Left renal pelvis (tissue), 4 donors: ENCODE results near the gene LDLR. TPM values are rescaled to one million over a fixed set of nuclear protein-coding genes. Genes with fewer than 3 reads are reported as not detected.
A peak's percentile ranks its signal among the peaks of the same experiment; 100 is the strongest.
"Not testable (repeated sequence)": the region's sequence is repeated elsewhere in the genome, so short reads cannot be mapped to it uniquely, and the experiment has no call there.

Experiments
- DNase-seq, 4 donors: peaks; one replicate each; pipeline ENCODE4 v3.0.0-alpha.2; 2013; ENCODE audit warnings: low read depth in 4 of 4, low spot score in 3 of 4
- polyA plus RNA-seq, 4 donors: library from polyadenylated mRNA; unstranded; fragments of 120-200 nt; gene quantifications; one replicate each; pipeline ENCODE4 v1.2.1, GENCODE V29; 2013; ENCODE audit not compliant: insufficient read length in 4 of 4

The LDLR gene
- polyA plus RNA-seq, 4 donors: 17.9 to 26.9 (median 25.0) TPM

DNA sequence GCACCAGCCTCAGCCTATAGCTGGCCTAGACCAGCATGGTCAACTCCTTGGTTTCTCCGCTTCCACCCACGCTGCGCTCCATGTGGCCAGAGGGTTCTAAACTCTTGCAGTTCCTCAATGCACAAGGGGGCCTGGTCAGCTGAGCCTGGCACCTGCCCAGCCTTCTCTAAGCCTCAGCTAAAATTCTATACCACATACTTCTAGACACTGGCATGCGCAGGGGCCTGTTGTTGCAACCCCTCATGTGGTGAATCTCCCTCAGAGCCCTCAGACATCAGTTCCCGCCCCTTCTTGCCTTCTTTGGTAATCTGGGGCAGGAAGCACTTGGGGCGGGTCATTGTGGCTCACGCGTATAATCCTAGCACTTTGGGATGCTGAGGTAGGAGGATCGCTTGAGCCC, 19.7 kb upstream of the LDLR start:
- no peak for DNase-seq

DNA sequence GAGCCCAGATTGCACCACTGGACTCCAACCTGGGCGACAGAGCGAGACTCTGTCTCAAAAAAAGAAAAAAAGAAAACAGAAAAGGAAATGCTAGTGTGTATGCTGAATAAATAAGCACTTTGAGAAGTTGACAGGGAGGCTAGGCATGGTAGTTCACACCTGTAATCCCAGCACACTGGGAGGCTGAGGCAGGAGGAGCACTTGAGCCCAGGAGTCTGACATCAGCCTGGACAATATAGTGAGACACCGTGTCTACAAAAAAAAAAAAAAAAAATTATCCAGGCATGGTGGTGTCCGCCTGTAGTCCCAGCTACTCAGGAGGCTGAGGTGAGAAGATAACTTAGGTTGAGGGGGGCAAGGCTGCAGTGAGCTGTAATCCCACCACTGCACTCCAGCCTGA, 19.1 kb upstream of the LDLR start:
- no peak for DNase-seq

DNA sequence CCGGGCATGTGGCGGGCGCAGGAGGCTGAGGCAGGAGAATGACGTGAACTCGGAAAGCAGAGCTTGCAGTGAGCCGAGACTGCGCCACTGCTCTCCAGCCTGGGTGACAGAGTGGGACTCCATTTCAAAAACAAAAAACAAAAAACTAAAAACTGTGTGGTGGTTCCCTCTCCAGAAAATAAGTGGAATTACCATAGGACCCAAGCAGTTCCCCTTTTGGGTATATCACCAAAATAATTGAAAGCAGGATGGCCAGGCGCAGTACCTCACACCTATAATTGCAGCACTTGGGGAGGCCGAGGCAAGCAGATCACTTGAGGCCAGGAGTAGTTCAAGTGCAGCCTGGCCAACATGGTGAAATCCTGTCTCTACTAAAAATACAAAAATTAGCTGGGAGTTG, 15.7 kb upstream of the LDLR start:
- no peak for DNase-seq

DNA sequence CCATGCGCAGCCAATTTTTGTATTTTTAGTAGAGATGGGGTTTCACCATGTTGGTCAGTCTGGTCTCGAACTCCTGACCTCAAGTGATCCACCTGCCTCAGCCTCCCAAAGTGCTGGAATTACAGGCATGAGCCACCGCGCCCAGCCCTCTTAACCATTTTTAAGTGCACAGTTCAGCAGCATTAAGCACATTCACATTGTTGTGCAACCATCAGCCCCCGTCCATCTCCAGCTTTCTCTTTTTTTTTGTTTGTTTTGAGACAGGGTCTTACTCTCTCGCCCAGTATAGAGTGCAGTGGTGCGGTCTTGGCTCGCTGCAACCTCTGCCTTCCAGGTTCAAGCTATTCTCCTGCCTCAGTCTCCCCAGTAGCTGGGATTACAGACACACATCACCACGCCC, 12.5 kb upstream of the LDLR start:
- not testable (repeated sequence) for DNase-seq

DNA sequence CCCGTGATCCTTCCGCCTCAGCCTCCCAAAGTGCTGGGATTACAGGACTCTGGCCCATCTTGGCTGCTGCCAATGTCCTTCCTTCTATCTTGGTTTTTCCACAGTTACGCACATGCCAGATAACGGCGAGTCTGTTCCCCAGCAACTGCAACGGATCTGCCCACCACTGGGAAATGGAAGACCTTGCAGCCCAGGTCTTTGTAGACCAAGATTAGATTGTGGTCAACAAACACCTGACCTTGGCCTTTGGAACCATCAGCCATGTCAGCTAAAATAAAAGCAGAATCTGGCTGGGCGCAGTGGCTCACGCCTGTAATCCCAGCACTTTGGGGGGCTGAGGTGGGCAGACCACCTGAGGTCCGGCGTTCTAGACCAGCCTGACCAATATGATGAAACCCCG, 10.4 kb upstream of the LDLR start:
- DNase-seq: no peak

DNA sequence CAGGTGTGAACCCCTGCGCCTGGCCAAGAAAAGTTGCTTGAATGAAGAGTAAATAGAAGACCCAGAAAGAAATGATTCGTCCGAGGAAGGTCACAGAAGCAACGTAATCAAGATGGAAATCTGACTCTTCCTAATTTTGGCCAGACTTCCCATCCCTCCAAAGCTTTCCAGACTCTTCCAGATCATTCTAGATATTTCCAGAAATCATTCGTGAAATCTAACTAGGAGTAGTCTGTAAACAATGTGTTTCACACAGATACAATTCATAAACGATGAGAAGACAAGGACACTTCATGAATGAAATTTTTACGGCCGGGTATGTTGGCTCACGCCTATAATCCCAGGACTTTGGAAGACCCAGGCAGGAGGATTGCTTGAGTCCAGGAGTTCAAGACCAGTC, 9.3 kb upstream of the LDLR start:
- no peak for DNase-seq

DNA sequence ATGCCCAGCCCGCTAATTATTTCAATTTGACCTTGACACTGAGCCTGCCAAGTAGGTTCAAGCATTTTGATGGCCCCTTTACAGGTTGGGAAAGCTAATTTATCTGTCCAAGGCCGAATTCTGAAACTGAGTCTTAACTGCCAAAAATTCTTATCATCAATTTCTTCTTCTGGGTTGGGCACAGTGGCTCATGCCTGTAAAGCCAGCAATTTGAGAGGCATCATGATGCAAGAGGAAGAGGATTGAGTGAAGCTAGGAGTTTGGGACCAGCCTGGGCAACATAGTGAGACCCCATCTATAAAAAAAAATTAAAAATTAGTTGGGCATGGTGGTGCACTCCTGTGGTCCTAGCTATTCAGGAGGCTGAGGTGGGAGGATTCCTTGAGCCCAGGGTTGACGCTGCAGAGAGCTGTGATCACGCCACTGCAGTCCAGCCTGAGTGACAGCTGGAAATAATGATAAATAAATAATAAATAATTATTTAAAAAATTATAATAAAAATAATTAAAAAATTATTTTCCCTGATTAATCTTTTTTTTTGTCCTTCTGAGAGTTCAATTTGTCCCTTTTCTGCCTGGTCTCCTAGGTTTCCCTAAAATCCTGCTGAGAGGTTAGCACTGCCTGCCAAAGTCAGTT, 1.3 kb upstream of the LDLR start:
- DNase-seq: no peak

DNA sequence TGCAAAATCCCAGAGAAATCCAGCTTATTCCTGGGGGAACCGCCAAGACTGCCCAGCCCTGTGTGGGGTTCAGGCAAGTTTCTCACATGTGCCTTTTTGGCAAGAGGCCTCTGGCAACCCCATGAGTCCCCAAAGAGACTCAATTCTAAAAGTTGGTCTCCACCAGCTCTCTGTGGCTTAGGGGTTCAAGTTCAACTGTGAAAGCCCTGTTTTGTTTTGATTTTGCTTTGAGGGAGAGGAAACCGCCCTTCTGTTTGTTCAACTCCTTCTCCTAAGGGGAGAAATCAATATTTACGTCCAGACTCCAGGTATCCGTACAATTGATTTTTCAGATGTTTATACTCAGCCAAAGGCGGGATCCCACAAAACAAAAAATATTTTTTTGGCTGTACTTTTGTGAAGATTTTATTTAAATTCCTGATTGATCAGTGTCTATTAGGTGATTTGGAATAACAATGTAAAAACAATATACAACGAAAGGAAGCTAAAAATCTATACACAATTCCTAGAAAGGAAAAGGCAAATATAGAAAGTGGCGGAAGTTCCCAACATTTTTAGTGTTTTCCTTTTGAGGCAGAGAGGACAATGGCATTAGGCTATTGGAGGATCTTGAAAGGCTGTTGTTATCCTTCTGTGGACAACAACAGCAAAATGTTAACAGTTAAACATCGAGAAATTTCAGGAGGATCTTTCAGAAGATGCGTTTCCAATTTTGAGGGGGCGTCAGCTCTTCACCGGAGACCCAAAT, 583 bp upstream of the LDLR start:
- no peak for DNase-seq

DNA sequence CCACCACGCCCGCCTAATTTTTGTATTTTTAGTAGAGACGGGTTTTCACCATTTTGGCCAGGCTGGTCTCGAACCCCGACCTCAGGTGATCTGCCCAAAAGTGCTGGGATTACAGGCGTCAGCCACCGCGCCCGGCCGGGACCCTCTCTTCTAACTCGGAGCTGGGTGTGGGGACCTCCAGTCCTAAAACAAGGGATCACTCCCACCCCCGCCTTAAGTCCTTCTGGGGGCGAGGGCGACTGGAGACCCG, 676 bp downstream of the LDLR start:
- DNase-seq: not testable (repeated sequence)

DNA sequence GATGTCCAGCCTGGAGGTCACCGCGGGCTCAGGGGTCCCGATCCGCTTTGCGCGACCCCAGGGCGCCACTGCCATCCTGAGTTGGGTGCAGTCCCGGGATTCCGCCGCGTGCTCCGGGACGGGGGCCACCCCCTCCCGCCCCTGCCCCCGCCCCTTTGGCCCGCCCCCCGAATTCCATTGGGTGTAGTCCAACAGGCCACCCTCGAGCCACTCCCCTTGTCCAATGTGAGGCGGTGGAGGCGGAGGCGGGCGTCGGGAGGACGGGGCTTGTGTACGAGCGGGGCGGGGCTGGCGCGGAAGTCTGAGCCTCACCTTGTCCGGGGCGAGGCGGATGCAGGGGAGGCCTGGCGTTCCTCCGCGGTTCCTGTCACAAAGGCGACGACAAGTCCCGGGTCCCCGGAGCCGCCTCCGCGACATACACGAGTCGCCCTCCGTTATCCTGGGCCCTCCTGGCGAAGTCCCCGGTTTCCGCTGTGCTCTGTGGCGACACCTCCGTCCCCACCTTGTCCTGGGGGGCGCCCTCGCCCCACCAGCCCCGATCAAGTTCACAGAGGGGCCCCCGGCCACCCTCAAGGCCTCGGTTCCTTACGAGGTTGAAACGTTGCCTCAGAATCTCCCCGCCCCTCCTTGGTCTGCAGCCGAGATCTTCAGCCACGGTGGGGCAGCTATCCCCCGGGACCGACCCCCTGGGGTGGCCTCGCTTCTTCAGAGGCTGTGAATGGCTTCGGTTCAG, 1.2 kb downstream of the LDLR start:
- DNase-seq: peak; percentile 85 to 92 (median 90)

DNA sequence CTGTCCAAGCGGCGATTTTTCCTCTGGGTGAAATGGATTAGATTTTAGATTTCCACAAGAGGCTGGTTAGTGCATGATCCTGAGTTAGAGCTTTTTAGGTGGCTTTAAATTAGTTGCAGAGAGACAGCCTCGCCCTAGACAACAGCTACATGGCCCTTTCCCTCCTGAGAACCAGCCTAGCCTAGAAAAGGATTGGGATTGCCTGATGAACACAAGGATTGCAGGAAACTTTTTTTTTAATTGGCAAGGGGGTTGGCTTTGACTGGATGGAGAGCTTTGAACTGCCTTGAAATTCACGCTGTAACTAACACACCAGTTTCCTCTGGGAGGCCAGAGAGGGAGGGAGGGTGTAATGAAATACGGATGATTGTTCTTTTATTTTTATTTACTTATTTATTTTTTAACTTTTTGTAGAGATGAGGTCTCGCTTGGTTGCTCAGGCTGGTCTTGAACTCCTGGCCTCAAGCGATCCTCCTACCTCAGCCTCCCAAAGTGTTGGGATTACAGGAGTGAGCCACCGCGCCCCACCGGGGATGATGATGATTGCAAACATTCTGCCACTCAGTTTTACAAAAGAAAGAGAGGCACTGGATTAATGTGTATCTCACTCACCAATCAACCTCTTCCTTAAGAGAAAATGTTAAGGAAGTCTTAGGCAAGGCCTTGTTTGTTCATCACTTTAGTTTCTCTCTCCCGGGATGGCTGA, 1.9 kb downstream of the LDLR start:
- DNase-seq: no peak

DNA sequence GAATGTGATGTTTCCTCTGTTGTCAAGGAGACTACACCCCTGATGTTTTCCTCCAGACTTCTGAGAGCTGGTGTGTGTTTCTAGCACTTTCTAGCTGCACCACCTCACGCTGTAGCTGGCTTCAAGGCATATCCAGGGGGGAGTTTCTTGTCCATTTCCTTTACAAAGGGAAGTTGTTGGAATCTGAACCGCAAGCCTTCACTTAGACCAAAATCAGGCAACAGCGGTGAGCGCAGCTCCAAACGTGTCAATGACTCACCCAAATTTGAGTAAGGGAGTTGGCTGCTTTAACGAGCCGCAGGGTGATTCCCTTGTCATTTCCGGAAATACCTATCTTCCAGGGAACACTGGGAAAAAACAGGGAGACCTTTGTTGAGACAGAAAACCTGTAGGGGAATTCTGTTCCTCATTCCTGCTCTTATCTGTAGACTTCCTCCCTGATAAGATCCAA, 2.5 kb downstream of the LDLR start:
- DNase-seq: no peak

DNA sequence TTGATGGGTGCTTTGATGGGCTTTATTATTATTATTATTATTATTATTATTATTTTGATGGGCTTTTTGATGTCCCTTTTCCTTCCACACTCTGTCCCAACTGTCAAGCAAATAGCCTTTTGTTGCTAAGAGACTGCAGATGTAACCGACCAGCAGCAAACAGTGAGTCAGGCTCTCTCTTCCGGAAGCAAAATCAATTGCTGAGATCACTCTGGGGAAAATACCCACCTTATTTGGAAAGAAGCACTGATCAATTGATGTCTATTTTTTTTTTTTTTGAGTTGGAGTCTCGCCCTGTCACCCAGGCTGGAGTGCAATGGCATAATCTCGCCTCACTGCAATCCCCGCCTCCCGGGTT, 2.9 kb downstream of the LDLR start:
- DNase-seq: no peak

DNA sequence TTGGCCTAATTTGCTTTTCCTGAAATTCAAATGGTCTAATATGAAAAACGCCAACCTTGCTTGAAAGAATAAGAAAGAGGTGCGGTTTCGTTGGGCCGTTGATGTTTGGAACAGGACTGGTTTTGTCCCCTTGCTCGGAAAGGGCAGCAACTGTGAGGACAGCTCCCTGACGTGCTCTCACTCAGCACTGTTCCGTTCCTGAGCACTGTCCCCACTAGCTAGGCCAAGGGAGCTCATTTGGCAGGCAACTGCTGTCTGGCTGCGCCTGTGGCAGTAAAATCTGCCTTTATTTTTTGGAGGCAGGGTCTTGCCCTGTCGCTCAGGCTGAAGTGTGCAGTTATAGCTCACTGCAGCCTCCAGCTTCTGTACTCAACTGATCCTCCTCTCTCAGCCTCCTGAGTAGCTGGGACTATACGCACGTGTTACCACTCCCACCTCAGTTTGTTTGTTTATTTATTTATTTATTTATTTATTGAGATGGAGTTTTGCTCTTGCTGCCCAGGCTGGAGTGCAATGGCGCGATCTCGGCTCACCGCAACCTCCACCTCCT, 4.5 kb downstream of the LDLR start:
- DNase-seq: no peak

DNA sequence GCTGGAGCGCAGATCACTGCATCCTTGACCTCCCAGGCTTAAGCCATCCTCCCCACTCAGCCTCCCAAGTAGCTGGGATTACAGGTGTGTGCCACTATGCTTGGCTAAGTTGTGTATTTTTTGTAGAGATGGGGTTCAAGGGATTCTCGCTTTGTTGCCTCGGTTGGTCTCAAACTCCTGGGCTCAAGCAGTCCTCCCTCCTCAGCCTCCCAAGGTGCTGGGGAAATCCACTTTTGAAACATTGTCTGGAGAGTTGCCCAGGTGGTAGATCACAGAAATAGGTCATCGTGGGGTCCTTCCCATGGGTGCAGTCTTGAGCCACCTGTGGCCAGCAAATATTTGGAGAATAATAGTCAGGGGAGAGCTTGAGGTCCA, 5.2 kb downstream of the LDLR start:
- DNase-seq: no peak

DNA sequence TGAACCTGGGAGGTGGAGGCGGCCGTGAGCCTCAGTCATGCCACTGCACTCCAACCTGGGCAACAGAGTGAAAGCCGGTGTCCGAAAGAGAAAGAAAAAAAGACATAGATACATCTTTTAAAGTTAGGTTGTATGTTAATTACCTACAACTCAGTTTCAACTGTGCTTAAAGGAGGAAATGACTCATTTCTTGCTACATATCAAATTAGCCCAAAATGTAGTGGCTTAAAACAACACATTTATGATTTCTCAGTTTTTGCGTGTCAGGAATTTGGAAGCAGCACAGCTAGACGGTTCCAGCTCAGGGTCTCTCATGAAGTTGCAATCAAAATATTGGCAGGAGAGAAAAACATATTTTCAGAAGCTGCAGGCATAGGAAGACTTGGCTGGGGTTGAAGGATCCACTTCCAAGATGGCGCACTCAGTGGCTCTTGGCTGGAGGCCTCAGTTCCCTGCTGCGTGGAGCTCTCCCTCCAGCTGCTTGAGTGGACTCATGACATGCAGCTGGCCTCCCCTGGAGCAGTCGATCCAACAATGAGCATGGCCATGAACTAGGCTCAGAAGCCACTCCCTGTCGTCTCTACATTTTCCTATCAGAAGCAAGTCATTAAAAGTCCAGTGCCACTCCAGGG, 7.1 kb downstream of the LDLR start:
- no peak for DNase-seq

DNA sequence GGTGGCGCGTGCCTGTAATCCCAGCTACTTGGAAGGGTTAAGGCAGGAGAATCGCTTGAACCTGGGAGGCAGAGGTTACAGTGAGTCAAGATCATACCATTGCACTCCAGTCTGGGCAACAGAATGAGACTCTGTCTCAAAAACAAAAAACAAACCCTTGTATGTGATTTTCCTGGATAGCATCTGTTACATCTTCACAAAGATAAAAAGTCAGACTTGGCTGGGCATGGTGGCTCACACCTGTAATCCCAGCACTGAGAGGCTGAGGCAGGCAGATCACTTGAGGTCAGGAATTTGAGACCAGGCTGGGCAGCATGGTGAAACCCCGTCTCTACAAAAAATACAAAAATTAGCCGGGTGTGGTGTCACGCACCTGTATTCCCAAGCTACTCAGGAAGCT, 8.1 kb downstream of the LDLR start:
- not testable (repeated sequence) for DNase-seq

DNA sequence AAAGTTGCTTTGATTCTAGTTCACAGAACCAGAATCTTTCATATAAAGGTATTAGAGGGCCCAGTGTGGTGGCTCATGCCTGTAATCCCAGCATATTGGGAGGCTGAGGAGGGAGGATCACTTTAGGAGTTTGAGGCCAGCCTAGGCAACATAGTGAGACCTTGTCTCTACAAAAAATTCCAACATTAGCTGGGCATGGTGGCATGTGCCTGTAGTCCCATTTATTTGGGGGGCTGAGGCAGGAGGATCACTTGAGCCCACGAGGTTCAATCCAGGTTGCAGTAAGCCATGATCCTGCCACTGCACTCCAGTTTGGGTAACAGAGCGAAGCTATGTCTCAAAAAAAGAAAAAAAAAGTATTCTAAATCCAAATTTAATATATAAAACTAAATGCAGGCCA, 9.1 kb downstream of the LDLR start:
- DNase-seq: no peak

DNA sequence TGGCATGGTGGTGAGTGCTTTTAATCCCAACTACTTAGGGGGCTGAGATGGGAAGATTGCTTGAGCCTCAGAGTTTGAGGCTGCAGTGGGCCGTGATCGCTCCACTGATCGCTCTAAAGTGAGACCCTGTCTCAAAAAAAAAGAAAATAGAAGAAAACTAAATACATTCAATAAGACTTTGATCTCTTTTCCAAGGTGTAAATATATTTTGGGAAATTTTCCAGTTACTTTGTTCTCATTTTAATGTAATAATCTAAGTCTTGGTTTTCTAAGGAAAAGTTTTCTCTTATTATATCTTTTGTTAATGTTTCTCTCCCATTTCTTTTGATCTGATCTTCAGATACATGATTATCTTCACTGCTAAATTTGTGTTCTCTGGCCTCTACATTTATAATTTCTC, 9.6 kb downstream of the LDLR start:
- DNase-seq: no peak

DNA sequence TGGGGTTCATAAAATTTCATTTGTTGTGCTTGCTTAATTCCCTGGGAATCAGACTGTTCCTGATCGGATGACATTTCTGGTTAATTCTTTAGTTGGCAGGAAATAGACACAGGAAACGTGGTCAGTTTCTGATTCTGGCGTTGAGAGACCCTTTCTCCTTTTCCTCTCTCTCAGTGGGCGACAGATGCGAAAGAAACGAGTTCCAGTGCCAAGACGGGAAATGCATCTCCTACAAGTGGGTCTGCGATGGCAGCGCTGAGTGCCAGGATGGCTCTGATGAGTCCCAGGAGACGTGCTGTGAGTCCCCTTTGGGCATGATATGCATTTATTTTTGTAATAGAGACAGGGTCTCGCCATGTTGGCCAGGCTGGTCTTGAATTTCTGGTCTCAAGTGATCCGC, 10.8 kb downstream of the LDLR start:
- no peak for DNase-seq

DNA sequence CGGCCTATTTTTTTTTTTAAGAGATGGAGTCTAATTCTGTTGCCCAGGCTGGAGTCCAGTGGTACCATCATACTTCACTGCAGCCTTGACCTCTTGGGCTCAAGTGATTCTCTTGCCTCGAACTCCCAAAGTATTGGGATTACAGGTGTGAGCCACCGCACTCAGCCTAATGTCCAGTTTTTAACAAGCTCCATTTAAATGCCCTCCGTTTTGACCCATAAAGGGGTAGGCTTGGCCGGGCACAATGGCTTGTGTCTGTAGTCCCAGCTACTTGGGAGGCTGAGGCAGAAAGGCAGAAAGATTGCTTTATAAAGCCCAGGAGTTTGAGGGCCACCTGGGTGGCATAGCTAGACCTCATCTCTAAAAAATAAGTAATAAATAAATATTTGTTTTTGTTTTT, 11.8 kb downstream of the LDLR start:
- DNase-seq: no peak
